OCI-LY3 (cell line): ENCODE data around the gene AP2A2.

Experiments
- H2AFZ ChIP-seq: fragments of 200-600, 300-600 bp; shearing (Covaris generic); 2 replicates; pipeline ENCODE4 v1.6.0; 2014; ENCODE audit warnings: antibody characterized with exemption, low read depth, low read length
- H3K27ac ChIP-seq: fragments of 200-600, 300-600 bp; sonication (generic); 2 replicates; pipeline ENCODE4 v1.5.1; 2014; ENCODE audit warnings: mild to moderate bottlenecking, low read length, moderate library complexity, mixed read lengths
- H3K27me3 ChIP-seq: fragments of 200-600, 300-600 bp; sonication (generic); 2 replicates; pipeline ENCODE4 v1.6.1; 2014; ENCODE audit warnings: low read depth, low read length, mixed read lengths
- H3K36me3 ChIP-seq: fragments of 200-600, 300-600 bp; sonication (generic); replicated peaks from 2 replicates; pipeline ENCODE3; 2014; ENCODE audit warnings: low read depth, low read length, mixed read lengths
- H3K4me1 ChIP-seq: fragments of 300-600, 200-600 bp; sonication (generic); 2 replicates; pipeline ENCODE4 v1.6.1; 2014; ENCODE audit warnings: low read length, mixed read lengths
- H3K4me2 ChIP-seq: fragments of 200-600, 300-600 bp; sonication (generic); 2 replicates; pipeline ENCODE4 v1.6.1; 2014; ENCODE audit warnings: low read length, mixed read lengths
- H3K4me3 ChIP-seq: fragments of 300-600, 200-600 bp; sonication (generic); 2 replicates; pipeline ENCODE4 v1.5.1; 2014; ENCODE audit warnings: antibody characterized with exemption, mild to moderate bottlenecking, low read length, moderate library complexity
- H3K79me2 ChIP-seq: fragments of 300-600, 200-600 bp; shearing (Covaris generic); 2 replicates; pipeline ENCODE4 v1.6.1; 2014; ENCODE audit warnings: mild to moderate bottlenecking, low read length, mixed read lengths
- H3K9ac ChIP-seq: fragments of 300-600, 200-600 bp; shearing (Covaris generic); 2 replicates; pipeline ENCODE4 v1.6.0; 2014; ENCODE audit warnings: mild to moderate bottlenecking, low read length, moderate library complexity
- H3K9me3 ChIP-seq: fragments of 200-600, 300-600 bp; shearing (Covaris generic); 2 replicates; pipeline ENCODE4 v1.6.1; 2014; ENCODE audit warnings: low read length, mixed read lengths; ENCODE audit not compliant: insufficient read depth
- H4K20me1 ChIP-seq: fragments of 200-600, 300-600 bp; sonication (generic); 2 replicates; pipeline ENCODE4 v1.6.1; 2016; ENCODE audit warnings: low read length, mixed read lengths; ENCODE audit not compliant: insufficient read depth
- EZH2phosphoT487 ChIP-seq: fragments of 200-600 bp; shearing (Covaris generic); IDR thresholded peaks from 2 replicates; pipeline ENCODE4 v1.6.1; 2018; ENCODE audit warnings: antibody characterized with exemption, mixed run types, low read depth
- TF ChIP-seq, protein P1 (sequence below): fragments of 200-600, 300-600 bp; sonication (generic); IDR thresholded peaks from 2 replicates; pipeline ENCODE4 v1.5.1; 2014; ENCODE audit warnings: antibody characterized with exemption, low read length, low read depth

The AP2A2 gene

DNA sequence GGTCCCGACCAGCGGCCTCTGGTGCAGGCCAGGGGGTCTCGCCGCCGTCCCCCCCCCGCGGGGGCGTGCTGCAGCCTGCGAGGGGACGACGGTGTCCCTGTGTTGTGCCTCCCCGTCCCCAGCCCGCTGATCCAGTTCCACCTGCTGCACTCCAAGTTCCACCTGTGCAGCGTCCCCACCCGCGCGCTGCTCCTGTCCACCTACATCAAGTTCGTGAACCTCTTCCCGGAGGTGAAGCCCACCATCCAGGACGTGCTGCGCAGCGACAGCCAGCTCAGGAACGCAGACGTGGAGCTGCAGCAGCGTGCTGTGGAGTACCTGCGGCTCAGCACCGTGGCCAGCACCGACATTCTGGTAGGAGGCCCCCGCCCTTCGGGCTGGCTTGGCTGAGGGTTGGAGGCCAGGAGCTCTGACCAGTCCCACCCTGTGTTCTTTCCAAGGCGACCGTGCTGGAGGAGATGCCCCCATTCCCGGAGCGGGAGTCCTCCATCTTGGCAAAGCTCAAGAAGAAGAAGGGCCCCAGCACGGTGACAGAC is 68.0 kb downstream of the AP2A2 start:
- H3K9ac ChIP-seq: no peak overlapping the region
- TF ChIP-seq, protein P1, sequence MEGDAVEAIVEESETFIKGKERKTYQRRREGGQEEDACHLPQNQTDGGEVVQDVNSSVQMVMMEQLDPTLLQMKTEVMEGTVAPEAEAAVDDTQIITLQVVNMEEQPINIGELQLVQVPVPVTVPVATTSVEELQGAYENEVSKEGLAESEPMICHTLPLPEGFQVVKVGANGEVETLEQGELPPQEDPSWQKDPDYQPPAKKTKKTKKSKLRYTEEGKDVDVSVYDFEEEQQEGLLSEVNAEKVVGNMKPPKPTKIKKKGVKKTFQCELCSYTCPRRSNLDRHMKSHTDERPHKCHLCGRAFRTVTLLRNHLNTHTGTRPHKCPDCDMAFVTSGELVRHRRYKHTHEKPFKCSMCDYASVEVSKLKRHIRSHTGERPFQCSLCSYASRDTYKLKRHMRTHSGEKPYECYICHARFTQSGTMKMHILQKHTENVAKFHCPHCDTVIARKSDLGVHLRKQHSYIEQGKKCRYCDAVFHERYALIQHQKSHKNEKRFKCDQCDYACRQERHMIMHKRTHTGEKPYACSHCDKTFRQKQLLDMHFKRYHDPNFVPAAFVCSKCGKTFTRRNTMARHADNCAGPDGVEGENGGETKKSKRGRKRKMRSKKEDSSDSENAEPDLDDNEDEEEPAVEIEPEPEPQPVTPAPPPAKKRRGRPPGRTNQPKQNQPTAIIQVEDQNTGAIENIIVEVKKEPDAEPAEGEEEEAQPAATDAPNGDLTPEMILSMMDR: no peak
- TF ChIP-seq EZH2phosphoT487: no peak
- H3K4me3 ChIP-seq: no peak overlapping the region
- H3K27ac ChIP-seq: no peak overlapping the region
- no peaks in the 10 kb centered on the region for H3K79me2 ChIP-seq
- peaks cover 13% of the 10 kb centered on the region for H3K36me3 ChIP-seq
- no peaks in the 10 kb centered on the region for H3K27me3 ChIP-seq
- H3K4me2 ChIP-seq: no peak overlapping the region
- H2AFZ ChIP-seq: no peak overlapping the region
- 0 out of 2 replicates have a peak, but pooled peaks cover 7% of the 10 kb centered on the region for H4K20me1 ChIP-seq
- H3K4me1 ChIP-seq: peaks cover 15% of the 10 kb centered on the region
- no peaks in the 10 kb centered on the region for H3K9me3 ChIP-seq

- Histone ChIP-seq H3K4me2 (0 out of 2 replicates have a peak overlapping the region, but pooled peaks have one; percentile 12), H3K27me3 (no peaks in the 10 kb centered on the region), H3K4me1 (peaks cover 15% of the 10 kb centered on the region), H3K9ac (no peak overlapping the region), H3K9me3 (no peaks in the 10 kb centered on the region), H2AFZ (no peak overlapping the region), H3K36me3 (peaks cover 10% of the 10 kb centered on the region), H4K20me1 (0 out of 2 replicates have a peak, but pooled peaks cover 7% of the 10 kb centered on the region), H3K4me3 (no peak overlapping the region), H3K27ac (no peak overlapping the region), H3K79me2 (no peaks in the 10 kb centered on the region)
- TF ChIP-seq EZH2phosphoT487: no peak
- TF ChIP-seq, protein P1: no peak
Observed at GRCh38 chr11:995044-995751, 69.5 kb downstream of the AP2A2 start.

GRCh38 chr11:995752-996420 is 70.2 kb downstream of the AP2A2 start:
- no peak overlapping the region for H3K4me3 ChIP-seq
- no peaks in the 10 kb centered on the region for H3K27me3 ChIP-seq
- peaks cover 10% of the 10 kb centered on the region for H3K36me3 ChIP-seq
- H3K4me1 ChIP-seq: peaks cover 15% of the 10 kb centered on the region
- no peaks in the 10 kb centered on the region for H3K9me3 ChIP-seq
- TF ChIP-seq, protein P1: no peak
- no peak for TF ChIP-seq EZH2phosphoT487
- no peak overlapping the region for H3K4me2 ChIP-seq
- no peaks in the 10 kb centered on the region for H3K79me2 ChIP-seq
- H3K9ac ChIP-seq: no peak overlapping the region
- H2AFZ ChIP-seq: no peak overlapping the region
- 0 out of 2 replicates have a peak, but pooled peaks cover 7% of the 10 kb centered on the region for H4K20me1 ChIP-seq
- H3K27ac ChIP-seq: no peak overlapping the region

- H3K79me2 ChIP-seq: no peaks in the 10 kb centered on the region
- H3K27ac ChIP-seq: no peak overlapping the region
- H3K27me3 ChIP-seq: no peaks in the 10 kb centered on the region
- no peak overlapping the region for H3K4me2 ChIP-seq
- H3K9me3 ChIP-seq: no peaks in the 10 kb centered on the region
- 0 out of 2 replicates have a peak, but pooled peaks cover 7% of the 10 kb centered on the region for H4K20me1 ChIP-seq
- peaks cover 10% of the 10 kb centered on the region for H3K36me3 ChIP-seq
- H3K4me3 ChIP-seq: no peak overlapping the region
- TF ChIP-seq, protein P1: no peak
- TF ChIP-seq EZH2phosphoT487: no peak
- H2AFZ ChIP-seq: no peak overlapping the region
- H3K9ac ChIP-seq: no peak overlapping the region
- H3K4me1 ChIP-seq: peaks cover 9% of the 10 kb centered on the region
Observed at GRCh38 chr11:996681-997080, 71.0 kb downstream of the AP2A2 start.
